Small intestine (tissue), 16 donors: ENCODE results near the gene MYO3B. TPM values are rescaled to one million over a fixed set of nuclear protein-coding genes. Genes with fewer than 3 reads are reported as not detected.

Experiments used
- DNase-seq, 2 donors: peaks; one replicate each; pipeline versions ENCODE4 v3.0.0 to v3.0.0-alpha.2; 2013
- FAIRE-seq: peaks from 2 replicates; lab custom pipeline; 2012; peaks lifted over from hg19 to GRCh38; lab: Jason Lieb, UNC
- H3K27ac ChIP-seq, 3 donors: one replicate each; pipeline ENCODE4 v1.5.1; 2013; ENCODE audit warnings: low read length in 2 of 3, mild to moderate bottlenecking in 2 of 3, control low read depth in 1 of 3, inconsistent platforms in 1 of 3, low read depth in 1 of 3, moderate library complexity in 1 of 3
- H3K27me3 ChIP-seq, 3 donors: one replicate each; pipeline ENCODE4 v1.6.1; 2013; ENCODE audit warnings: low read length in 3 of 3, inconsistent platforms in 1 of 3; ENCODE audit not compliant: control insufficient read depth in 3 of 3, insufficient read depth in 3 of 3
- H3K36me3 ChIP-seq, 3 donors: one replicate each; pipeline ENCODE4 v1.6.1; 2013; ENCODE audit warnings: low read length in 3 of 3, inconsistent platforms in 1 of 3, low read depth in 1 of 3, mild to moderate bottlenecking in 1 of 3, moderate library complexity in 1 of 3; ENCODE audit not compliant: control insufficient read depth in 3 of 3, insufficient read depth in 2 of 3
- H3K4me1 ChIP-seq, 3 donors: one replicate each; pipeline ENCODE4 v1.6.1; 2013; ENCODE audit warnings: low read length in 2 of 3, inconsistent platforms in 1 of 3, low read depth in 1 of 3, mild to moderate bottlenecking in 1 of 3, moderate library complexity in 1 of 3; ENCODE audit not compliant: control insufficient read depth in 3 of 3, insufficient read depth in 2 of 3
- H3K4me3 ChIP-seq, 3 donors: one replicate each; pipeline ENCODE4 v1.5.1; 2013; ENCODE audit warnings: low read length in 3 of 3, control low read depth in 1 of 3, inconsistent platforms in 1 of 3, low read depth in 1 of 3, mild to moderate bottlenecking in 1 of 3, moderate library complexity in 1 of 3
- H3K9me3 ChIP-seq, 2 donors: one replicate each; pipeline ENCODE4 v1.6.1; 2013; ENCODE audit warnings: low read depth in 1 of 2, low read length in 1 of 2; ENCODE audit not compliant: control insufficient read depth in 2 of 2, insufficient read depth in 1 of 2
- WGBS, 3 donors: extraction: QIAGEN DNeasy Blood & Tissue Kit; methylation state at CpG; one replicate each; pipeline ENCODE4 v1.1.7; 2013; 5-methylcytosine and 5-hydroxymethylcytosine counted together
- long read RNA-seq, 10 donors: transcript quantifications; one replicate each; lab custom pipeline, GENCODE V29; 2026
- polyA plus RNA-seq, 4 donors: library from polyadenylated mRNA; stranded (reverse) in 3 of 4; unstranded in 1 of 4; fragments of 200-250 nt in 3 of 4; fragments of 120-200 nt in 1 of 4; gene quantifications; one replicate each; pipeline versions ENCODE4 v1.2.1 to v1.2.3, GENCODE V29; 2013
- donor health status: healthy with polysubstance abuse.
- donor health status: control.
- donor health status: control.
- donor health status: Bipolar disorder and iron deficiency.
- donor health status: healthy.

The MYO3B gene, protein sequence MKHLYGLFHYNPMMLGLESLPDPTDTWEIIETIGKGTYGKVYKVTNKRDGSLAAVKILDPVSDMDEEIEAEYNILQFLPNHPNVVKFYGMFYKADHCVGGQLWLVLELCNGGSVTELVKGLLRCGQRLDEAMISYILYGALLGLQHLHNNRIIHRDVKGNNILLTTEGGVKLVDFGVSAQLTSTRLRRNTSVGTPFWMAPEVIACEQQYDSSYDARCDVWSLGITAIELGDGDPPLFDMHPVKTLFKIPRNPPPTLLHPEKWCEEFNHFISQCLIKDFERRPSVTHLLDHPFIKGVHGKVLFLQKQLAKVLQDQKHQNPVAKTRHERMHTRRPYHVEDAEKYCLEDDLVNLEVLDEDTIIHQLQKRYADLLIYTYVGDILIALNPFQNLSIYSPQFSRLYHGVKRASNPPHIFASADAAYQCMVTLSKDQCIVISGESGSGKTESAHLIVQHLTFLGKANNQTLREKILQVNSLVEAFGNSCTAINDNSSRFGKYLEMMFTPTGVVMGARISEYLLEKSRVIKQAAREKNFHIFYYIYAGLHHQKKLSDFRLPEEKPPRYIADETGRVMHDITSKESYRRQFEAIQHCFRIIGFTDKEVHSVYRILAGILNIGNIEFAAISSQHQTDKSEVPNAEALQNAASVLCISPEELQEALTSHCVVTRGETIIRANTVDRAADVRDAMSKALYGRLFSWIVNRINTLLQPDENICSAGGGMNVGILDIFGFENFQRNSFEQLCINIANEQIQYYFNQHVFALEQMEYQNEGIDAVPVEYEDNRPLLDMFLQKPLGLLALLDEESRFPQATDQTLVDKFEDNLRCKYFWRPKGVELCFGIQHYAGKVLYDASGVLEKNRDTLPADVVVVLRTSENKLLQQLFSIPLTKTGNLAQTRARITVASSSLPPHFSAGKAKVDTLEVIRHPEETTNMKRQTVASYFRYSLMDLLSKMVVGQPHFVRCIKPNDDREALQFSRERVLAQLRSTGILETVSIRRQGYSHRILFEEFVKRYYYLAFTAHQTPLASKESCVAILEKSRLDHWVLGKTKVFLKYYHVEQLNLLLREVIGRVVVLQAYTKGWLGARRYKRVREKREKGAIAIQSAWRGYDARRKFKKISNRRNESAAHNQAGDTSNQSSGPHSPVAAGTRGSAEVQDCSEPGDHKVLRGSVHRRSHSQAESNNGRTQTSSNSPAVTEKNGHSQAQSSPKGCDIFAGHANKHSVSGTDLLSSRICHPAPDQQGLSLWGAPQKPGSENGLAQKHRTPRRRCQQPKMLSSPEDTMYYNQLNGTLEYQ (N-terminal part only)
- under 1 TPM in 2 of 4 donors, not detected in 2; 0.03 to 0.81 TPM for polyA plus RNA-seq
- long read RNA-seq, donor 1 = 0 reads
- long read RNA-seq, donor 2 = 0 reads
- long read RNA-seq, donor 3 = 0 reads
- long read RNA-seq, donor 4 = 0 reads
- long read RNA-seq, donor 5 = 0 reads
- long read RNA-seq, donor 6 = 0 reads
- long read RNA-seq, donor 7 = 0 reads
- long read RNA-seq, donor 8 = 0 reads
- long read RNA-seq, donor 9 = 0 reads
- long read RNA-seq, donor 10 = 0 reads

DNA sequence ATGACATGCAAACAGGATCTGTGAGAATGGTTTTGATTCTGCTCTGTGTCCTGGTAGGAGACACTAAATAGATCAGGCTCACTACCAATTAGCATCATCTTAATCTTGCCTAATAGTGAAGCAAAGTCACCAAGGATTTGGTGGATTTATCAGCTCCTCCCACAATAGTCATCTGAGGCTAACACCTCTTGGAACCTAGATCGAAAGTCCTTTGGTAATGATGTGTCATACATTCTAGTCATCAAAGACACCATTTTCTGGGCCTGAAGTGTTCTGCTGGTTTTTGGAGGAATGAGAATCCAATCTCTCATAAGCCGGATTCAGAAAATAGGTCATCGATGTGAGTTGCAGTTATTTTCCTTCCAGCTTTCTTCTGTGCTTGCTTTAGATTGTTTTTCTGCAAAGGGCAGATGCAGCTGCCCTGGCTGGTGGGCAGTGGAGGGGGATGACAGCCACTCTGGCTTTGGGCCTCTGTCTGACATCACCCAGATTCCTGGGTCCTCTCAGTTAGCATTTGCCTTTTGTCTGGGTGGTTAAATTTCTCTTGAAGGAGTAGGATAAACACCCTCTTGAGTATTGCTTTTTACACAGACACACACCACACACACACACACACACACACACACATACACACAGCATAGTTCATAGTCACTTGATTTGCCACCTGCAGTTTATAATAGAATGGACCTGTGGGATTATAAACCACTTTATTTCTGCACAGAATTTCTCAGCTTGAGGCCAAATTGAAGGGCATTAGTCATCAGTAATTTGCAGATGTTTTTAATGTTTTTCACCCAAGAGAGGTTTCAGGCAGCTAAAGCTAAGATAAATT, at the start of gene MYO3B:
Gene MYO3B (plus strand): TSS at position 198 of the 832 bp plus-strand sequence. CDS start 141 bp downstream, at position 339.
- Histone ChIP-seq H3K36me3 (no peaks in the 10 kb centered on the region), H3K4me1 (no peaks in the 10 kb centered on the region), H3K4me3 (no peak within 1 kb of the TSS), H3K9me3 (no peaks in the 10 kb centered on the region), H3K27me3 (no peaks in the 10 kb centered on the region), H3K27ac (no peak within 1 kb of the TSS)
- FAIRE-seq = no peak
- no peak for DNase-seq
- 73 to 86% (median 75%) methylated on average over 3 of the region's 3 CpGs for WGBS, 3 donors

DNA sequence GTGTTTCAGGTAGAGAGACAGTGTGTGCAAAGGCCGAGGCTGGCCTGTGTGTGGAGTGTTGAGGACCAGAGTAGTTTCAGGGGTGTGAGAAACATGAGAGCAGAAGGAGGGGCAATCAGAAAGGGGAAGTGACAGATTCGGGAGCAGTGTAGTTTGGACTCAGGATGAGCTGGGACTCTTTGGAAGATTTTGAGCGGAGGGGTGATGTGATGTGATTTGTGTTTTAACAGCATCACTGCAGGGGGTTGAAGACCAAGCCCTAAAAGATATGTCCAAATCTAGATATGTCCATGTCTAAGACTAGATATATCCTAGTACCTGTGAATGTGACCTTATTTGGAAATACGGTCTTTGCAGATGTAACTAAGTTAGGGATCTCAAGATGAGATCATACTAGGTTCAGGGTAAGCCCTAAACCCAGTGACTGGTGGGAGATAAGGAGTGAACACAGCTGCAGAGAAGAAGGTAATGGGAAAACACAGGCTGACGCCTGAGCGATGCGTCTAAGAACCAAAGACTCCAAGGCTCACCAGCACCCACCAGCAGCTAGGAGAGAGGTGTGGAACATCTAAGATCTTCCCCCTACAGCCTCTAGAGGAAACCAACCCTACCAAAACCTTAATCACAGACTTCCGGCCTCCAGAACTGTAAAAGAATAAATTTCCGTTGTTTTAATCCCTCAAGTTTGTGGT, 38.5 kb upstream of the MYO3B start:
- Histone ChIP-seq H3K4me1 (no peaks in the 10 kb centered on the region), H3K9me3 (no peaks in the 10 kb centered on the region), H3K27me3 (no peaks in the 10 kb centered on the region), H3K36me3 (no peaks in the 10 kb centered on the region), H3K27ac (no peak overlapping the region), H3K4me3 (no peak overlapping the region)
- FAIRE-seq (no peak), DNase-seq (no peak)
- 86 to 87% (median 86%) methylated on average over 9 of the region's 9 CpGs for WGBS, 3 donors

DNA sequence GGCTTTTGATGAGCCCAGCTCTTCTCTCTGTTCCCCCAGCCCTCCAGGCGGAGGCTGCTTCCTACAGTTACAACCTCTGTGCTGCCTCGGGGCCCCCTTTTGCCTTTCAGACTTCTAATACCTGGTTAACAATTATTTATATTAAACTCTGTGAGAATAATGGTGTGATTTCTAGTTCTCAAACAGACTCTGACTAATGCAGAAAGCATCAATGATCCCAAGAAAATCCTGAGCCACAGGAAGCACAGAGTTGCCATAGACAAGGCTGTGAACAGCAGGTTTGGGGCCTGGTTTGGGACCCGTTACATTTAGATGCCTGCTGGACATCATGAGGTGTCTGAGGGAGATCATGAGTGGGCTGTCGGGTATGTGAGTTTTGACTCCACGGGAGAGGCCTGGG, 37.4 kb upstream of the MYO3B start:
- Histone ChIP-seq H3K4me1 (no peaks in the 10 kb centered on the region), H3K27me3 (no peaks in the 10 kb centered on the region), H3K36me3 (no peaks in the 10 kb centered on the region), H3K4me3 (no peak overlapping the region), H3K9me3 (no peaks in the 10 kb centered on the region), H3K27ac (no peak overlapping the region)
- WGBS, 3 donors = 83 to 94% (median 94%) methylated on average over 5 of the region's 5 CpGs
- no peak for FAIRE-seq
- DNase-seq = no peak

DNA sequence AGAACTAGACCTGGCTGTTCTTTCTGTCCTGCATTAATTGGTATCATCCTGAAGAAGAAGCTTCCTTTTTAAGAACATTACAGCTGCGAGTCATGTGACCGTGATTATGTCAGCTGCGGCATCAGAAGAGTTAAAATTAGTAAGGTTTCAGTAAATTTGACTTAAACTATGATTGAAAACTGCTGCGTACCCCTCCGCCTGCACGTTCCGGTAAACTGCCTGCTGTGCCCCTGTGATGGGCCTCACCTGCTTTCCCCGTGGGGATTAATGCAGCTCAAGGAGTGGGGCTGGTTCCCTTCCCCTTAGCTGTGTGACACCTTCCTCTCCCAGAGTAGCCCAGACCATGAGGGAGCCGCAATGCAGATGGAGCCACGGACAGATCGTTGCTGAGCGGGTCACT, 36.1 kb upstream of the MYO3B start:
- no peak overlapping the region for H3K4me3 ChIP-seq
- H3K27me3 ChIP-seq = no peaks in the 10 kb centered on the region
- H3K4me1 ChIP-seq = no peaks in the 10 kb centered on the region
- FAIRE-seq = no peak
- H3K36me3 ChIP-seq = no peaks in the 10 kb centered on the region
- no peak overlapping the region for H3K27ac ChIP-seq
- 80 to 88% (median 84%) methylated on average over 12 of the region's 12 CpGs for WGBS, 3 donors
- no peaks in the 10 kb centered on the region for H3K9me3 ChIP-seq
- DNase-seq = no peak

DNA sequence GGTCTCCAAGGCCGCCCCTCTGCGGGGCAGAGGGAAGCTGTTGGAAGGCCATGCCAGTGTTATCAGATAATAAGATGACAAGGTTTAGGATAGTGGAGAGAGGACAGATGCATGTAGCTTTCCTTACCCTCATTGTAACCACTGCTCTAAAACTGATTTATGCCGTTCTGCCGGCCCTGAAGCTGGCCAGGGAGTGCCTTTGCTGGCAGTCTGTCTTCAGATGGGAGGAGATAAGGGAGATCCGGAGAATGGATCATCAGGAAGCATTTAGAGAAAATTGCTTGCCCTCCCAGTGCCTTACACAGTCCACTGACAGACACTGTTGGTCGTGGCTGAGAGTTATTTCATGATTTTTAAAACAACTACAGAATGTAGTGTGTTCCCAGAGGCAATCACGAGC, 35.4 kb upstream of the MYO3B start:
- WGBS, 3 donors = 47 to 72% (median 66%) methylated on average over 7 of the region's 7 CpGs
- DNase-seq (no peak), FAIRE-seq (no peak)
- Histone ChIP-seq H3K9me3 (no peaks in the 10 kb centered on the region), H3K36me3 (no peaks in the 10 kb centered on the region), H3K27me3 (no peaks in the 10 kb centered on the region), H3K4me3 (no peak overlapping the region), H3K4me1 (no peaks in the 10 kb centered on the region), H3K27ac (no peak overlapping the region)

DNA sequence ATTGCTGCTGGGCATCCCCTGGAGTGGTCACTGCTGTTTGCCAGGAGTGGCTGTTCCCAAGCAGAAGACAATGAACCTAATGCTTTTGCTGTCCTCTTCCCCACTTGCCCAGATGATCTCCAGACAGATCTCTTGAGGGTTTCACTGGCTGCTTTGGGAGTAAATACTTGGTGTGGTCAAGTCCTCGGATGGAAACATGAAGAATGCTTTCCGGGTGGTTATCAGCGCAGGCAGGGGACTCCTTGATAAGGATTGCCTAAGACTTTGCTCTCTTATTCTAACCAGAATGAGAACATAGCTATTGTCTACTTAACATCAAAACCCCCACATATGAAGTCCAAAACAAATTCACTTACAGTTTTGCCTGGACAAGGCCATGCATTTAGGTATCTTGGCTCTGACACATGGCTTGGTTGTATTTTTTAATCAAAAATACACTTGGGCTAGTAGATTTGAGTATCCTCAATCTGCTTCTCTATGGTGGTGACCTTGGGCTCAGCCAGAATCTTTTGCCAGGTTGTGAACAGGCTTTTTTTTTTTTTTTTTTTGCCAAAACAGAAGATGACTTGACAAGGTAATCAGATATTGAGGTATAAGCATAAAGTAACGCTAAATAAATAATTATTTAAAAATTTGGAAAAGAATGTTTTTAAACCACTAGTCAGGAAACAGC, 34.8 kb upstream of the MYO3B start:
- FAIRE-seq (no peak), DNase-seq (no peak)
- no peaks in the 10 kb centered on the region for H3K27me3 ChIP-seq
- H3K9me3 ChIP-seq = no peaks in the 10 kb centered on the region
- H3K27ac ChIP-seq = no peak overlapping the region
- H3K4me1 ChIP-seq = no peaks in the 10 kb centered on the region
- H3K4me3 ChIP-seq = no peak overlapping the region
- 39 to 63% (median 61%) methylated on average over 4 of the region's 4 CpGs for WGBS, 3 donors
- H3K36me3 ChIP-seq = no peaks in the 10 kb centered on the region

DNA sequence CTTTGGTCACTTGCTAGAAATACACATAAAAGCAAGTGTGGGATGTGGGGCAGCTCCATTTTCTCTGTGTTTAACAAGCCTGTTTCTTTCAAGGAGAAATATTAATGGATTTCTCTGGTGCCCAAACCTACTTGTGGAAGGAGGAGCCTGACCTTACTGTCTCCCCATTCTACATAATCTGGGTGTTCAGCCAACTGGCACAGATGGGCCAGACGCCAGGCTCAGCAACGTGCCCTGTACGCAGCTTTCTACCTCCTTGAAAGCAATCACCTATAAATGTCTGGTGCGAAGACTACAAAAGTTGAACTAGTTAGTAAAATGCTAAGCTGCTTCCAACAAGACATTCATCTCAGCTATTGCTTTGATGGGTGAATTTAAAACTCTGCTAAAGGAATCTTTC, 33.2 kb upstream of the MYO3B start:
- H3K36me3 ChIP-seq = no peaks in the 10 kb centered on the region
- FAIRE-seq (no peak), DNase-seq (no peak)
- no peak overlapping the region for H3K4me3 ChIP-seq
- H3K27ac ChIP-seq = no peak overlapping the region
- H3K4me1 ChIP-seq = no peaks in the 10 kb centered on the region
- H3K27me3 ChIP-seq = no peaks in the 10 kb centered on the region
- no peaks in the 10 kb centered on the region for H3K9me3 ChIP-seq
- WGBS, 3 donors = 77 to 92% (median 79%) methylated on average over 4 of the region's 4 CpGs
